SH-SY5Y (cell line): ENCODE data around the gene SPINK9.

Source experiments
- GATA2 ChIP-seq: IDR thresholded peaks from 2 replicates; pipeline ENCODE4 v1.6.1; 2011; ENCODE audit warnings: mild to moderate bottlenecking, low read depth, low read length
- GATA3 ChIP-seq: IDR thresholded peaks from 2 replicates; pipeline ENCODE4 v1.6.1; 2011; ENCODE audit warnings: low read depth, mild to moderate bottlenecking, low read length, moderate library complexity

DNA sequence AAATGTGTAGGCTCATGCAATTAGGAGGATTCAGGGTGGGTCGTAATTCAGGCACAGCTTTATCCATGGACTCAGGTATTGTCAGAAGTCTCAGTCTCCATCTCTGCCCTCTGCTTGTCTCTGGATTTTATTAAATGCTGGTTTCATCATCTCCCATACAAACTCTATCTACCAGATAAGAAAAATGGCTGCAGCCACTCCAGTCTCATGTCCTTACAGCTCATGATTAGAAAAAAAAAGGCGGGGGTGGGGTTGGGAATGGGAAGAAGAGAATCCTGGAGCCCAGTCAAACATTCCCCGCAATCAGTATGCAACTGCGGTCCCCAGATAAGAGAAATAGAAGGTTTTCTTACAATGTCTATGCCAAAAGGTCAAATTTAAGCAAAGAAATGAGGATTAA is 40.8 kb downstream of the SPINK9 start:
- TF ChIP-seq GATA2 (no peak), GATA3 (no peak)
